HCT116 (cell line): ENCODE data around the gene IP6K2. TPM values are rescaled to one million over a fixed set of nuclear protein-coding genes. Genes with fewer than 3 reads are reported as not detected.

Source experiments
- ATAC-seq: fragments of 200-7000 bp; cut with Tn5 transposase; 2 replicates; pipeline ENCODE4 v1.9.1; 2020; ENCODE audit warnings: mild to moderate bottlenecking, moderate library complexity
- BruUV-seq: library from RNA; stranded (reverse); fragments of 400-500 nt; replicated peaks from 2 replicates; lab custom pipeline; 2021; lab: Mats Ljungman, UMichigan
- CTCF ChIA-PET: fragments of 300-600 bp; sonication (Branson Sonifier 250); formaldehyde crosslinking; loops from one replicate; lab custom pipeline; 2021; ENCODE audit warnings: antibody characterized with exemption; lab: Charles Lee
- POLR2A ChIA-PET: fragments of 300-600, 350-600 bp; sonication (Branson Sonifier 250); formaldehyde crosslinking; loops from one replicate; lab custom pipeline; 2021; ENCODE audit warnings: antibody characterized with exemption; lab: Charles Lee
- RAD21 ChIA-PET, 2 experiments: fragments of 300-600 bp; sonication (Branson Sonifier 250); formaldehyde crosslinking; loops; one replicate each; lab custom pipeline; 2023; ENCODE audit warnings: low total read pairs in 2 of 2; ENCODE audit not compliant: uncharacterized antibody in 2 of 2, unreplicated experiment in 2 of 2, low non-redundant PET in 1 of 2; lab: Charles Lee
- DNase-seq: peaks from one replicate; pipeline ENCODE4 v3.0.0-alpha.2; 2010; ENCODE audit warnings: low read depth, low spot score
- H2AFZ ChIP-seq: fragments of 200-600 bp; shearing (Covaris generic), sonication (generic); 2 replicates; pipeline ENCODE4 v1.6.1; 2017; ENCODE audit warnings: low read depth, mixed run types, mixed read lengths, antibody characterized with exemption, low read length; ENCODE audit not compliant: poor library complexity, severe bottlenecking
- H3K27ac ChIP-seq: 2 replicates; pipeline ENCODE4 v1.5.1; 2012; ENCODE audit warnings: low read depth, low read length
- H3K27me3 ChIP-seq: fragments of 200-600 bp; sonication (generic); 2 replicates; pipeline ENCODE4 v1.6.1; 2016; ENCODE audit warnings: mixed run types, low read length, mixed read lengths; ENCODE audit not compliant: insufficient read depth
- H3K36me3 ChIP-seq, 2 experiments: fragments of 200-500 bp in 1 of 2; fragments of 200-600 bp in 1 of 2; sonication (Bioruptor generic) in 1 of 2; sonication (generic) in 1 of 2; 2 replicates each; pipeline versions ENCODE4 v1.5.1 to v1.6.1; 2014 to 2016; ENCODE audit warnings: low read length in 2 of 2, inconsistent platforms in 1 of 2, mixed read lengths in 1 of 2, mixed run types in 1 of 2; ENCODE audit not compliant: insufficient read depth in 2 of 2, control insufficient read depth in 1 of 2
- H3K4me1 ChIP-seq, 2 experiments: fragments of 200-600 bp in 1 of 2; sonication (generic) in 1 of 2; 2 replicates each; pipeline versions ENCODE4 v1.5.1 to v1.6.1; 2012 to 2017; ENCODE audit warnings: low read length in 2 of 2, inconsistent platforms in 1 of 2, mild to moderate bottlenecking in 1 of 2, mixed read lengths in 1 of 2, mixed run types in 1 of 2, moderate library complexity in 1 of 2; ENCODE audit not compliant: insufficient read depth in 2 of 2, control insufficient read depth in 1 of 2
- H3K4me2 ChIP-seq: fragments of 200-600 bp; sonication (generic); 2 replicates; pipeline ENCODE4 v1.6.1; 2017; ENCODE audit warnings: mixed run types, low read length, mixed read lengths
- H3K4me3 ChIP-seq, 2 experiments: fragments of 200-600 bp in 1 of 2; sonication (generic) in 1 of 2; replicated peaks in 1 of 2; 2 replicates each; pipeline ENCODE4 v1.5.1; 2011 to 2016; ENCODE audit warnings: low read length in 2 of 2, control low read depth in 1 of 2, low read depth in 1 of 2, mild to moderate bottlenecking in 1 of 2, mixed read lengths in 1 of 2, mixed run types in 1 of 2
- H3K79me2 ChIP-seq: fragments of 200-600 bp; sonication (generic); 2 replicates; pipeline ENCODE4 v1.6.1; 2017; ENCODE audit warnings: mild to moderate bottlenecking, mixed run types, low read length, moderate library complexity, mixed read lengths; ENCODE audit not compliant: insufficient read depth
- H3K9ac ChIP-seq: fragments of 200-600 bp; sonication (generic); 2 replicates; pipeline ENCODE4 v1.6.1; 2016; ENCODE audit warnings: low read length, mixed read lengths
- H3K9me2 ChIP-seq: fragments of 200-600 bp; sonication (generic), shearing (Covaris generic); 2 replicates; pipeline ENCODE4 v1.6.1; 2017; ENCODE audit warnings: mixed run types, mild to moderate bottlenecking, moderate library complexity; ENCODE audit not compliant: insufficient read depth
- H3K9me3 ChIP-seq, 2 experiments: fragments of 200-500 bp in 1 of 2; fragments of 200-600 bp in 1 of 2; sonication (Bioruptor generic) in 1 of 2; sonication (generic) in 1 of 2; 2 replicates each; pipeline ENCODE4 v1.6.1; 2014 to 2017; ENCODE audit warnings: low read length in 2 of 2, mixed read lengths in 2 of 2, inconsistent platforms in 1 of 2, low read depth in 1 of 2, mild to moderate bottlenecking in 1 of 2, mixed run types in 1 of 2, moderate library complexity in 1 of 2; ENCODE audit not compliant: control insufficient read depth in 1 of 2, insufficient read depth in 1 of 2
- H4K20me1 ChIP-seq: fragments of 200-600 bp; sonication (generic), shearing (Covaris generic); 2 replicates; pipeline ENCODE4 v1.6.1; 2017; ENCODE audit warnings: mixed run types, mild to moderate bottlenecking, moderate library complexity; ENCODE audit not compliant: insufficient read depth
- CEBPB ChIP-seq: IDR thresholded peaks from 2 replicates; pipeline ENCODE4 v1.6.1; 2012; ENCODE audit warnings: low read depth
- ELF1 ChIP-seq: IDR thresholded peaks from 2 replicates; pipeline ENCODE4 v1.6.1; 2012; ENCODE audit warnings: low read depth, borderline replicate concordance
- JUND ChIP-seq: IDR thresholded peaks from 2 replicates; pipeline ENCODE4 v1.6.1; 2012
- POLR2A ChIP-seq: IDR thresholded peaks from 2 replicates; pipeline ENCODE4 v1.7.0; 2011; ENCODE audit warnings: borderline replicate concordance; ENCODE audit not compliant: insufficient read depth, insufficient read length; ENCODE audit errors: extremely low read depth
- POLR2AphosphoS5 ChIP-seq: IDR thresholded peaks from 2 replicates; pipeline ENCODE4 v1.6.1; 2011; ENCODE audit warnings: mild to moderate bottlenecking, low read depth, low read length, moderate library complexity
- SRF ChIP-seq: IDR thresholded peaks from 2 replicates; pipeline ENCODE4 v1.6.1; 2012; ENCODE audit warnings: low read depth
- ZFX ChIP-seq: fragments of 450-650 bp; IDR thresholded peaks from 2 replicates; pipeline ENCODE4 v1.6.1; 2017
- ZNF274 ChIP-seq: fragments of 200-500 bp; sonication (Bioruptor generic); IDR thresholded peaks from 2 replicates; pipeline ENCODE4 v1.6.1; 2014; ENCODE audit warnings: mild to moderate bottlenecking, low read depth, low read length, inconsistent platforms
- intact Hi-C: fragments of 100-400 bp; cut with micrococcal nuclease; formaldehyde crosslinking; loops from 2 replicates; pipeline ENCODE4 v1.10.0; 2022
- total RNA-seq: library from RNA; stranded (reverse); gene quantifications from one replicate; pipeline ENCODE4 v1.2.1, GENCODE V29; 2021; ENCODE audit not compliant: unreplicated experiment
- TF ChIP-seq, protein P1 (sequence below): IDR thresholded peaks from 2 replicates; pipeline ENCODE4 v1.6.1; 2011; ENCODE audit warnings: mild to moderate bottlenecking, low read length, moderate library complexity; ENCODE audit not compliant: insufficient replicate concordance; ENCODE audit errors: extremely low read depth
- TF ChIP-seq, protein P2 (sequence below): IDR thresholded peaks from 2 replicates; pipeline ENCODE4 v1.6.1; 2012; ENCODE audit warnings: low read depth

Gene IP6K2
- total RNA-seq, 1 experiment from 2014 or later, result 89.5 TPM

DNA sequence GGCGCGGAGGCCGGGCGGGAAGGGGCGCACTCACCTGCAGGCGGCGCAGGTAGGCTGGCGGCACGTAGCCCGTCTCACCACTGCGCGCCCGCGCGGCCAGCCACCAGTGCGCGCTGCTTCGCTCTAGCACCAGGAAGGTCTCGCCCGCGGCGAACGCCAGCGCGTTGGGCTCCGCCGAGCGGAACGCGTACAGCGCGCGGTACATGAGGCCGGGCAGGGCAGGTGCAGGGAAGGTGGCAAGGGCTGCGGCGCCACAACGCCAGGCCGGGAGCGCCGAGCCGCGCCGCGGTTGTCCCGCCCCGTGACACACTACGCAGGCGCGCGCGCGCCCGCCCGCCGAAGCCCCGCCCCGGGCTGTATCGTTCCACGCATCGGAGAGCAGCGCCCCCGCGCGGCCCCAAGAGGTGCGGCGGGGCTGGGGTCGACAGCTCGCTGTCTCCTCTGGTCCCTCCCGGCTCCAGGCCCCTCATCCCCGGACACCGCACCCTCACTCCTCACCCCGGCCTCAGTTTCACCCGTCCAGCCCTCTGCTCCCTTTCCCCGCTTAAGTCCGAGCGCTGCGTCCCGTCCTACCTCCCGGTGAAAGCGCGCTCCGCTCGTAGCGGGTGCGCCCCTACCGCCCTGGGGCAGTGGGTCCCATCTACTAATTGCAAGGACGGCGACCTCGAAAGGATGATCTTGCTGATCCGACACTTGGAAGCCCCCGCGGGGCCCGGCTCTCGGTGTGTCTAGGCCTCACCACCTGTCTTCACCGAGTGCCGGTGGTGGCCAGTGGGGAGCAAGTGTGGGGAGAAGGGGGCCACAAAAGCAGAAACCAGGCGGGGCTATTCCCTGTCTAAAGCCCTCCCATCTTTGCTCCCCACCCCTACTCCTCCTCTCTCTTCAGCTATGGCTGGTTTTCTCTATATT, 31.2 kb downstream of the IP6K2 start, which contains the start of gene NCKIPSD (continued):
- TF ChIP-seq, protein P1, sequence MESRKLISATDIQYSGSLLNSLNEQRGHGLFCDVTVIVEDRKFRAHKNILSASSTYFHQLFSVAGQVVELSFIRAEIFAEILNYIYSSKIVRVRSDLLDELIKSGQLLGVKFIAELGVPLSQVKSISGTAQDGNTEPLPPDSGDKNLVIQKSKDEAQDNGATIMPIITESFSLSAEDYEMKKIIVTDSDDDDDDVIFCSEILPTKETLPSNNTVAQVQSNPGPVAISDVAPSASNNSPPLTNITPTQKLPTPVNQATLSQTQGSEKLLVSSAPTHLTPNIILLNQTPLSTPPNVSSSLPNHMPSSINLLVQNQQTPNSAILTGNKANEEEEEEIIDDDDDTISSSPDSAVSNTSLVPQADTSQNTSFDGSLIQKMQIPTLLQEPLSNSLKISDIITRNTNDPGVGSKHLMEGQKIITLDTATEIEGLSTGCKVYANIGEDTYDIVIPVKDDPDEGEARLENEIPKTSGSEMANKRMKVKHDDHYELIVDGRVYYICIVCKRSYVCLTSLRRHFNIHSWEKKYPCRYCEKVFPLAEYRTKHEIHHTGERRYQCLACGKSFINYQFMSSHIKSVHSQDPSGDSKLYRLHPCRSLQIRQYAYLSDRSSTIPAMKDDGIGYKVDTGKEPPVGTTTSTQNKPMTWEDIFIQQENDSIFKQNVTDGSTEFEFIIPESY, result peak; percentile 15
- TF ChIP-seq ZNF274 (no peak), POLR2A (peak; percentile 90), CEBPB (no peak), ELF1 (no peak), JUND (no peak)

DNA sequence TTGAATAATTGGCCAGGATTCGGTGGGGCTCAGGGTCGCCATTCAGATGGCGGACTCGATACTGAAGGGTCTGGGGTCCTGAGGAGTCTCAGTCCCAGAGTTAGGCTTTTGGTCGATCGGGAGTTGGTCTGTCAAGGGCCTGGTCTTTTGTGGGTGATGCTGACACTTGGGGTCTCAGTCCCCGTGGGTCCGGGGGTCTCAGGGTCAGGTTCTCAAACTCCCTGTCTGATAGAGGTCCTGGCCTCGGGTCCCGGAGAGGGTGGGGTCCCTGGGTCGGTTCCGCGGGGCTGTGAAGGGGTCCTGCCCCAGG, 31.8 kb downstream of the IP6K2 start:
- no peak for DNase-seq
- Histone ChIP-seq H3K4me1 (peaks cover 13 to 27% of the 10 kb centered on the region in 2 experiments), H3K9ac (peak overlapping the region; percentile 89), H3K27ac (peak overlapping the region; percentile 91), H3K4me2 (peak overlapping the region; percentile 93), H3K9me2 (no peaks in the 10 kb centered on the region), H3K27me3 (no peaks in the 10 kb centered on the region), H2AFZ (no peak overlapping the region), H4K20me1 (no peaks in the 10 kb centered on the region), H3K36me3 (peaks cover 32 to 43% of the 10 kb centered on the region in 2 experiments), H3K4me3 (peak overlapping the region; percentile 77 to 96), H3K79me2 (peaks cover 34% of the 10 kb centered on the region), H3K9me3 (no peaks in the 10 kb centered on the region)
- CTCF ChIA-PET, result interaction anchor here (1.0 to 2.0 kb wide), 8 partner anchors 10 to 284 kb away, joined by 3 to 8 read pairs (median 4); partner anchors contain the start of gene CELSR3
- POLR2A ChIA-PET, result interaction anchor here (1.0 to 1.5 kb wide), 2 partner anchors 21 to 23 kb away, joined by 3 read pairs; partner anchors contain the start of gene CELSR3
- BruUV-seq, result no TSS peak
- intact Hi-C loops, result loop anchor here (5.0 kb wide), 1 partner anchor 267 kb away; no protein-coding TSS in a partner anchor
- ATAC-seq, result peak; percentile 18
- RAD21 ChIA-PET, result no interaction called here
- TF ChIP-seq ZFX (no peak), SRF (no peak), ZNF274 (no peak), POLR2AphosphoS5 (no peak), CEBPB (no peak)
- TF ChIP-seq, protein P2, sequence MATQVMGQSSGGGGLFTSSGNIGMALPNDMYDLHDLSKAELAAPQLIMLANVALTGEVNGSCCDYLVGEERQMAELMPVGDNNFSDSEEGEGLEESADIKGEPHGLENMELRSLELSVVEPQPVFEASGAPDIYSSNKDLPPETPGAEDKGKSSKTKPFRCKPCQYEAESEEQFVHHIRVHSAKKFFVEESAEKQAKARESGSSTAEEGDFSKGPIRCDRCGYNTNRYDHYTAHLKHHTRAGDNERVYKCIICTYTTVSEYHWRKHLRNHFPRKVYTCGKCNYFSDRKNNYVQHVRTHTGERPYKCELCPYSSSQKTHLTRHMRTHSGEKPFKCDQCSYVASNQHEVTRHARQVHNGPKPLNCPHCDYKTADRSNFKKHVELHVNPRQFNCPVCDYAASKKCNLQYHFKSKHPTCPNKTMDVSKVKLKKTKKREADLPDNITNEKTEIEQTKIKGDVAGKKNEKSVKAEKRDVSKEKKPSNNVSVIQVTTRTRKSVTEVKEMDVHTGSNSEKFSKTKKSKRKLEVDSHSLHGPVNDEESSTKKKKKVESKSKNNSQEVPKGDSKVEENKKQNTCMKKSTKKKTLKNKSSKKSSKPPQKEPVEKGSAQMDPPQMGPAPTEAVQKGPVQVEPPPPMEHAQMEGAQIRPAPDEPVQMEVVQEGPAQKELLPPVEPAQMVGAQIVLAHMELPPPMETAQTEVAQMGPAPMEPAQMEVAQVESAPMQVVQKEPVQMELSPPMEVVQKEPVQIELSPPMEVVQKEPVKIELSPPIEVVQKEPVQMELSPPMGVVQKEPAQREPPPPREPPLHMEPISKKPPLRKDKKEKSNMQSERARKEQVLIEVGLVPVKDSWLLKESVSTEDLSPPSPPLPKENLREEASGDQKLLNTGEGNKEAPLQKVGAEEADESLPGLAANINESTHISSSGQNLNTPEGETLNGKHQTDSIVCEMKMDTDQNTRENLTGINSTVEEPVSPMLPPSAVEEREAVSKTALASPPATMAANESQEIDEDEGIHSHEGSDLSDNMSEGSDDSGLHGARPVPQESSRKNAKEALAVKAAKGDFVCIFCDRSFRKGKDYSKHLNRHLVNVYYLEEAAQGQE, result no peak
- TF ChIP-seq, protein P1, result no peak
